Breast epithelium (tissue), 4 donors: Measurements from ENCODE around the gene FYCO1. TPM values are rescaled to one million over a fixed set of nuclear protein-coding genes. Genes with fewer than 3 reads are reported as not detected.

Source experiments
- DNase-seq, 2 donors: peaks; one replicate each; pipeline ENCODE4 v3.0.0-alpha.2; 2019; ENCODE audit warnings: low spot score in 2 of 2
- H3K27ac ChIP-seq, 2 donors: fragments of 200-600 bp; sonication (generic) in 1 of 2; one replicate each; pipeline ENCODE4 v1.5.1; 2016 to 2019; ENCODE audit warnings: mild to moderate bottlenecking in 1 of 2
- H3K27me3 ChIP-seq, 2 donors: fragments of 200-600 bp; sonication (generic) in 1 of 2; one replicate each; pipeline versions ENCODE4 v1.5.1 to v1.6.0; 2017 to 2019; ENCODE audit warnings: control low read depth in 1 of 2, mild to moderate bottlenecking in 1 of 2
- H3K36me3 ChIP-seq: fragments of 200-600 bp; one replicate; pipeline ENCODE4 v1.5.1; 2019
- H3K4me1 ChIP-seq, 2 donors: fragments of 200-600 bp; sonication (generic); one replicate each; pipeline ENCODE4 v1.5.1; 2016 to 2019; ENCODE audit warnings: control low read depth in 1 of 2
- H3K4me3 ChIP-seq, 3 donors: fragments of 200-600 bp; sonication (generic); 1 replicate in 2 of 3; 2 replicates in 1 of 3; pipeline ENCODE4 v1.5.1; 2016 to 2019; ENCODE audit warnings: mild to moderate bottlenecking in 3 of 3, moderate library complexity in 2 of 3
- H3K9me3 ChIP-seq, 2 donors: fragments of 200-600 bp; sonication (generic) in 1 of 2; one replicate each; pipeline ENCODE4 v1.5.1; 2016 to 2019; ENCODE audit warnings: control low read depth in 1 of 2
- CTCF ChIP-seq, 3 donors: fragments of 450-650 bp; IDR thresholded peaks; one replicate each; pipeline ENCODE4 v1.5.1; 2016 to 2017; ENCODE audit warnings: antibody characterized with exemption in 3 of 3, mild to moderate bottlenecking in 3 of 3, moderate library complexity in 3 of 3
- POLR2A ChIP-seq: fragments of 450-650 bp; IDR thresholded peaks from one replicate; pipeline ENCODE4 v1.6.1; 2016; ENCODE audit warnings: antibody characterized with exemption, mild to moderate bottlenecking, moderate library complexity
- POLR2AphosphoS5 ChIP-seq, 3 donors: sonication (generic); formaldehyde crosslinking; IDR thresholded peaks; one replicate each; pipeline ENCODE4 v1.6.1; 2017; ENCODE audit warnings: antibody characterized with exemption in 3 of 3
- intact Hi-C: fragments of 100-400 bp; cut with DNase I; formaldehyde crosslinking; loops from one replicate; pipeline ENCODE4 v1.15.1; 2023; ENCODE audit warnings: low total_unique reads
- total RNA-seq, 3 donors: library from RNA; depleted of rRNA; stranded (reverse); fragments of >200 nt; gene quantifications; one replicate each; pipeline ENCODE4 v1.1.0, GENCODE V29; 2016

The FYCO1 gene
- total RNA-seq, 3 donors from 2014 or later = 40.7 to 48.2 (median 44.6) TPM

GRCh38 chr3:45950686-45951600, 44.7 kb downstream of the FYCO1 start:
- H3K27ac ChIP-seq = peak overlapping the region in 1 of 2 donors; percentile 16

GRCh38 chr3:45950131-45950530, 45.5 kb downstream of the FYCO1 start:
- no peaks in the 10 kb centered on the region for H3K4me1 ChIP-seq
- no peak overlapping the region for H3K4me3 ChIP-seq
- H3K36me3 ChIP-seq = peaks cover 21% of the 10 kb centered on the region
- peak overlapping the region in 1 of 2 donors; percentile 16 for H3K27ac ChIP-seq
- no peaks in the 10 kb centered on the region for H3K9me3 ChIP-seq
- intact Hi-C loops = no loop called here
- H3K27me3 ChIP-seq = no peaks in the 10 kb centered on the region
- TF ChIP-seq CTCF (IDR thresholded peaks at IDR 0.05) = no peak
- no peak for TF ChIP-seq POLR2A
- TF ChIP-seq POLR2AphosphoS5 (IDR thresholded peaks at IDR 0.05) = no peak
- DNase-seq = no peak

More at GRCh38 chr3:45950686-45951600, 44.7 kb downstream of the FYCO1 start:
- no peak overlapping the region for H3K4me3 ChIP-seq
- H3K4me1 ChIP-seq = no peaks in the 10 kb centered on the region
- peaks cover 21% of the 10 kb centered on the region for H3K36me3 ChIP-seq
- no peaks in the 10 kb centered on the region for H3K9me3 ChIP-seq
- DNase-seq = no peak
- no peak for TF ChIP-seq CTCF (IDR thresholded peaks at IDR 0.05)
- no peak for TF ChIP-seq POLR2AphosphoS5 (IDR thresholded peaks at IDR 0.05)
- no peak for TF ChIP-seq POLR2A
- intact Hi-C loops = no loop called here
- H3K27me3 ChIP-seq = no peaks in the 10 kb centered on the region

DNA sequence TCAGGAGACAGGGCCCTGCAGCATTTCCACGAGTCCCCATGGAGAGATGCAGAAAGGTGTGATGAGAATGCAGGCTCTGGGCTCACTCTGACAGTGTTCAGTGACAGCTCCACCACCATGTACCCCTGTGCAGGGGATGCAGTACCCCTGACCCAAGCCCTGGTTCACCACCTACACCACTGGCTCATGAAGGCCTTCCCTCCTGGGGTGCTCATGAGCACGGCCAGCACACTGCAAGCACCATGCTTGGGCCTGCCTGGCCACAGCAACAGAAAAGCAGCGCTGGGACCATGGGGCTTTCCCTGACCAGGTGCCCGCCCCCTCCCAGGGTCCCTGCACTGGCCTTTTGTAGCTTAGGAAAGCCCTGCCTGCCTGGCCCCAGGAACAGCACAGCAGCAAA, 46.2 kb downstream of the FYCO1 start:
- Histone ChIP-seq H3K4me1 (no peaks in the 10 kb centered on the region), H3K27ac (peak overlapping the region in 1 of 2 donors; percentile 16), H3K9me3 (no peaks in the 10 kb centered on the region), H3K27me3 (no peaks in the 10 kb centered on the region), H3K4me3 (no peak overlapping the region), H3K36me3 (peaks cover 14% of the 10 kb centered on the region)
- TF ChIP-seq POLR2AphosphoS5 (IDR thresholded peaks at IDR 0.05) = no peak
- TF ChIP-seq CTCF (IDR thresholded peaks at IDR 0.05) = no peak
- no peak for TF ChIP-seq POLR2A
- intact Hi-C loops = no loop called here
- DNase-seq = no peak

DNA sequence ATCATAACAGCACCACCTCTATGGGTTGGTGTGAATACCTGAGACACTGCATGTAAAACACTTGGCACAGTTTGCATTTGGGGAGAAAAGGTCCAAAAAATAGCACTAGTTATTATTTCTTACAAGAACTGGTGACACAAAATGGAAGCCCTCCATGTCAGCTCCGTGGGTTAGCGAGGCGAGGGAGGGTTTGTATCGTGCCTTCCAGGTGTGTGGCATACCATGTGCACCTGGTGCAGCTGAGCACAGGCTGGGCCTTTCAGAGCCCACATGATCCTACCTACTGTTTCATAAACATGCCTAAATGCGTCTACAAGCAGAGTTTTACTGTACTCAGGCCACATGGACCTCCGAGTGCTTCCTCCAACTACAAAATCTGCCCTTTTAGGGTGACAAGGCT, 46.7 kb downstream of the FYCO1 start:
- H3K27ac ChIP-seq = no peak overlapping the region
- no peaks in the 10 kb centered on the region for H3K9me3 ChIP-seq
- H3K27me3 ChIP-seq = no peaks in the 10 kb centered on the region
- intact Hi-C loops = no loop called here
- no peak for DNase-seq
- peaks cover 13% of the 10 kb centered on the region for H3K36me3 ChIP-seq
- H3K4me1 ChIP-seq = no peaks in the 10 kb centered on the region
- H3K4me3 ChIP-seq = no peak overlapping the region
- TF ChIP-seq CTCF (IDR thresholded peaks at IDR 0.05) (no peak), POLR2A (no peak), POLR2AphosphoS5 (IDR thresholded peaks at IDR 0.05) (no peak)

DNA sequence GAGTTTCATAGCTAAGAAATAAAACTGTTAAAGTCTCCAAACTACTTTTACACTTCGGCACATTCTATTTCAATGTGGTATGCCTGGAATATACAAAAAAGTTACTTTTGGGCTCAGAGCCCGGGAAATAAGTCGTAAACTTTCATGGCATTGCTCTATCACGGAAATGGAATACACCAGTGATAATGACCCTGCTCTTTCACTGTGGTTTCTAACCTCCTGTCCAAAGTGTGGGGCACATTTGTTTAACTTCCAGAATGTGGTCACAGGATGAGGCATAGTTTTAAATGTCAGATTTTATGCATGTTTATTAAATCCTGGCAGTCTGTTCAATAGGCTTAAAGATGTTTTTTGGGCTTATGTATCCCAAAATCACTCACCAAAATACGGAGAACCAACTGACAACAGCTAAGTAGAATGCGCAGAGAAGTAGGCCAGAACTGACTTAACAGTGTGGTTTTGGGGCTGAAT, 47.3 kb downstream of the FYCO1 start:
- Histone ChIP-seq H3K4me1 (no peaks in the 10 kb centered on the region), H3K4me3 (no peak overlapping the region), H3K36me3 (peaks cover 13% of the 10 kb centered on the region), H3K27ac (no peak overlapping the region), H3K27me3 (no peaks in the 10 kb centered on the region), H3K9me3 (no peaks in the 10 kb centered on the region)
- no peak for TF ChIP-seq POLR2A
- no peak for TF ChIP-seq POLR2AphosphoS5 (IDR thresholded peaks at IDR 0.05)
- TF ChIP-seq CTCF (IDR thresholded peaks at IDR 0.05) = no peak
- DNase-seq = no peak
- intact Hi-C loops = no loop called here
